Epithelial cell of esophagus (primary cell): ENCODE data around the gene C1QTNF1.
A peak's percentile ranks its signal among the peaks of the same experiment; 100 is the strongest.

Experiments
- DNase-seq: peaks from one replicate; pipeline ENCODE4 v3.0.0; 2010; ENCODE audit warnings: low read depth
- H3K4me3 ChIP-seq: 2 replicates; pipeline ENCODE4 v1.5.1; 2011; ENCODE audit warnings: mild to moderate bottlenecking, low read length, control low read depth
- TF ChIP-seq, protein P1 (sequence below): IDR thresholded peaks from 2 replicates; pipeline ENCODE4 v1.5.1; 2011; ENCODE audit warnings: low read depth, mild to moderate bottlenecking, low read length, control low read depth, inconsistent platforms; ENCODE audit not compliant: insufficient read depth; ENCODE audit errors: missing control alignments

Gene C1QTNF1

DNA sequence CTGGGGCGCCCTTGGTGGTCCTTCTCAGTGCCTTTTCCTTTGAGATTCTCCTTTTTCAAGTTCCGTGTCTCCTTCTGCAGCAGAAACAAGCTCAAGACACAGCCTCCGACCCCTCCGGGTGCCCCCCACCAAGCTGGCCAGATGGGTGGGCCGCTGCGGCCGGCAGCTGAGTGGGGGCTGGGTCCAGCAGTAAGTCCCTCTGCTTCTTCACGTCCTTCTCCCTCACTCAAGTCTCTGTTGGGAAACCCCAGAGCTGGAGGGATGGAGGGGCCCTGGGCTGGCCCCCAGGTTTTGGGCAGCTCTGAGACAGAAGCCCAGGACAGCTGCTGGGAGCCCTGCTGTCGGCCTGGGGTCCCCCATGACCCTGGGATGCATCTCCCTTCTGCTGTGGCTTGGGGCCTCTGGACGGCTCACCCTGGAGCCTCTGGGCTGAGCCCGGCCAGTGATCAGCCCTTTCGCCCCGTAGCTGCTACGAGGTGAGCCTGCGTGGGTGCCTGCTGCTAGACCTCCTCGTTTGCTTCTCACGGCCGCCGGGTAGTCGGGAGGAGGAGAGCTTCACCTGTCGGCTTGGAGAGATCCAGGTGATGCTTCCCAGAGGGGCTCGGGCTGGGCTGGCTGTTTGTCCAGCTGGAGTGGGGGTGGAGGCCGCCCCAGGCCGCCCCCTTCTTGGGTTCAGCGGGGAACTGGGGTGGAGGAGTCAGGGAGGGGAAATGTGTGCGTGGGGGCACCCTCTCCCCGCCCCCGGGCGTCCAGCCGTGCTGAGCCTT is 61.4 kb downstream of the C1QTNF1 start:
- TF ChIP-seq, protein P1, sequence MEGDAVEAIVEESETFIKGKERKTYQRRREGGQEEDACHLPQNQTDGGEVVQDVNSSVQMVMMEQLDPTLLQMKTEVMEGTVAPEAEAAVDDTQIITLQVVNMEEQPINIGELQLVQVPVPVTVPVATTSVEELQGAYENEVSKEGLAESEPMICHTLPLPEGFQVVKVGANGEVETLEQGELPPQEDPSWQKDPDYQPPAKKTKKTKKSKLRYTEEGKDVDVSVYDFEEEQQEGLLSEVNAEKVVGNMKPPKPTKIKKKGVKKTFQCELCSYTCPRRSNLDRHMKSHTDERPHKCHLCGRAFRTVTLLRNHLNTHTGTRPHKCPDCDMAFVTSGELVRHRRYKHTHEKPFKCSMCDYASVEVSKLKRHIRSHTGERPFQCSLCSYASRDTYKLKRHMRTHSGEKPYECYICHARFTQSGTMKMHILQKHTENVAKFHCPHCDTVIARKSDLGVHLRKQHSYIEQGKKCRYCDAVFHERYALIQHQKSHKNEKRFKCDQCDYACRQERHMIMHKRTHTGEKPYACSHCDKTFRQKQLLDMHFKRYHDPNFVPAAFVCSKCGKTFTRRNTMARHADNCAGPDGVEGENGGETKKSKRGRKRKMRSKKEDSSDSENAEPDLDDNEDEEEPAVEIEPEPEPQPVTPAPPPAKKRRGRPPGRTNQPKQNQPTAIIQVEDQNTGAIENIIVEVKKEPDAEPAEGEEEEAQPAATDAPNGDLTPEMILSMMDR = no peak
- H3K4me3 ChIP-seq = no peak overlapping the region
- no peak for DNase-seq

DNA sequence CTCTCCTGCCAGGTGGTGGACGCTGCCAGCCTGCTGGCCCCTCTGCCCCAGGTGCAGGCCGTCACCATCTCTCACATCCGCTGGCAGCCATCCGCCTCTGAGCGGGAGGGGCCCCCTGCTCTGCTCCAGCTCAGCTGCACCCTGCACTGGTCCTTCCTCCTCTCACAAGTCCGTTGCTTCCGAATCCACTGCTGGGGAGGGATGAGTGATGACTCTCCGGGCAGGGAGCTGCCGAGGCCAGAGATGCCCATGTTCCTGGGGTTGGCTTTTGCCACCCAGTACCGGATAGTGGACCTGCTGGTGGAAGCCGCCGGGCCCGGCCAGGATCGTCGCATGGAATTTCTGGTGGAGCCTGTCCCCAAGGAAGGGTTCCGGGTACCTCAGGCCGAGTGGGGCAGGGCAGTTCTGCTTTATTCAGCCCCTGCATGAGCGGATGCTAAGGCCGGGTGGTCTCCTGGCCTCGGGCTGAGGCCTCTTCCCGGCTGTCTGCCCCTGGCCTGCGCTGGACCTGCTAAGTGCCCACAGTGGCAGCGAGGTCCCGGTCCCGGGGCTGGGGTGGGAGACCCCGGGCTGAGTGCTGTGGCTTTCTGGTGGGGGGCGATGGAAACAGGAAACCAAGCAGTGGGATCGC is 62.1 kb downstream of the C1QTNF1 start:
- H3K4me3 ChIP-seq = no peak overlapping the region
- DNase-seq = no peak
- TF ChIP-seq, protein P1 = no peak

DNA sequence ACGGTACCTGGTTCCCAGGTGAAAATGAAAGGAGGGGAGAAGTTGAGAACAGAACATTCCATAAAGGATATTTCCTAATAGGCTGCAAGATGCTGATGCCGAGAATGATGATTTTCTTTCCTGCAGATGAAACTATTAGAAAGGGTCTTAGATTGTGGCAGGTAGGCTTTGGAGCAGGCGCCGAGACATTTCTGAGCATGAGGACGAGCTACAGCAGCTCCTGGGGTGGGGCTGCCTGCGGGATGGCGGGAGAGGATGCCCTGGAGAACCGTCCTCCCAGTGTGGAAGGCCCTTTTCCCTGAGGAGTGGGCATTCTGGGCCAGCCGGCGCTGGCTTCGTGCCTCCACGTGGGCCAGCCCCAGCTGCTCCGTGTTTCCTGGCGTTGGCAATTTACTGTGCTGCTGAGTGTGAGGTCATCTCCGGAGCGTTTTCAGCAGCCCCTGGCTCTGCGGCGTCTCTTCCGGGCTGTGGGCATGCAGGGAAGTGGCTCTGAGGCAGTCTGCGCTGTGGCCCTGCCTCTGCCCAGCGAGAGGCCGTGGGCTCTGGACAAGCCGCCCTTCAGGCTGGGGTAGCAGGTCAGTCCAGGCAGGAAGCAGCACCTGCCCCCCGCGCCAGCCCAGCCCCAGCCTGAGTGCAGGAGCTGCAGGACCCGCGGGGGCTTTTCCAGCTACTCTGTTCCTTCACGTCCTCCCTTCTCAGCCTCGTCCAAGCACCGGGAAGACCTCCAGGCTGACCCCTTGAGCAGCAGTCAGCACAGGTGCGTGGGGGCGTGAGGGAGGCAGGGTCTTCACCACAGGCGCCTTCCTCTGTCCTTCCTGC is 62.8 kb downstream of the C1QTNF1 start:
- H3K4me3 ChIP-seq = no peak overlapping the region
- DNase-seq = no peak
- TF ChIP-seq, protein P1 = no peak

DNA sequence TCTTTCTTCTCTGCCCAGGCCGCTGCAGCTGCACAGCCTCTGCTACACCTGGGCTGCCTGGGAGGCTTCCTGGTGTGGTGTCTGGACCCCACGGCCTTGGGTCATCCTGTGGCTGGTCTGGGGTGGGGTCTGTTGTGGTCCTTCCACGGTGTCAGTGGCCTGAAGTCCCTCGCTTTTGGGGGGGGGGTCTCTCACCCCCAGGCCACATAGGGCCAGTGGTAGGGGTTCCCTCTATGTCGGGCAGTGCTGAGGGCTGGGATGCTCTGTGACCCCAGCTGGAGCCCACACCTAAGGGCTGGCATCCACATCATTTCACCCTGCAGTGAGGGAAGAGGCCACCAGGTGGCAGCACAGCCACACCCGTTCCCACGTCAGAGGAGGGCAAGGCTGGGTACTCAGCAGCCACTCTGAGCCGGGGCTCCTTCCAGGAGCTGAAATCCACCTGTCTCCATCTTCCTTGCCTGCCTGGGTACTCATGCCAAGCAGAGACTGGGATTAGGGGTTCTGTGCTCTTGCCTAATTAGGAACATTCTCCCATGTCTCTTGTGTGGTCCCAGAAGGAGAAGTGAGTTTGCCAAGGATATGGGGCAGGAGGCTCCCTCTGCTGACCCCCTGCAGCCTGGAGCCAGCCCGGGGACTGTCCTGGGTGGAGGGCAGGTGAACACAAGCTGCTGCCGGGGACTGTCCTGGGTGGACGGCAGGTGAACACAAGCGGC is 63.6 kb downstream of the C1QTNF1 start:
- DNase-seq = peak; percentile 57
- H3K4me3 ChIP-seq = no peak overlapping the region
- TF ChIP-seq, protein P1 = peak; percentile 90

DNA sequence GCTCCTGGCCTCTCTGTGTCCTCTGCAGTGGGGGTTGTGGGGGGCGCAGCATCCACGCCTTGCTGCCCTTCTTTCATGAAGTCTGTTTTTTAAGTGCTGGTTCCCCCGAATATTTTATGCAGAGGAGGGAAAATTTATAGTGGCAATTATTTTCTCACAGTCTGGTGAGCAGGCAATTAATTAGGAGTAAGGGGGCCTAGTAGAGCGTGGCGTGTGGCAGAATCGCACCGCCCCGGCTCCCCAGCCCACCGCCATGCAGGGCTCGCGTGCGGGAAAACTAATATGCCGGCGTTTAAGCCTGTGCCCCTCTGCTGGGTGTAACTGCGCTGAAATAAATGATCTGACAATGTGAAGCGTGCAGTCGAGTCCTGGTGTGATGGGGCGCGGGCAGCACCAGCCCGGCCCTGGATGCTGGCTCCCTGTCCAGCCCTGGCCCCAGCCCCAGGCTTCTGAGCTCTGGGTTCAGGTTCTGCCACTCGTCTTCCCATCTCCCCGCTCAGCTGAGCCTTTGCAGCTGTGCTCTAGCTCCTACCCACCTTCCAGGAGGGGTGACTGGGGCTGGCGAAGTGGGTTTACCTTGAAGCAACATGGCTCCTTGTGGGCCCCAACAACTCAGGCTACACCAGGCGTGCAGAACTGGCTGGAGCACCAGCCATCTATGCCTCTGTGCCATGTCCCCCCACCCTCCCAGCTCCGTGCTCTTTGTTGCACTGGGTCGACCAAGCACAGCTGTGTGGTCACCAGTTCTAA is 64.5 kb downstream of the C1QTNF1 start:
- H3K4me3 ChIP-seq = no peak overlapping the region
- TF ChIP-seq, protein P1 = no peak
- DNase-seq = no peak

DNA sequence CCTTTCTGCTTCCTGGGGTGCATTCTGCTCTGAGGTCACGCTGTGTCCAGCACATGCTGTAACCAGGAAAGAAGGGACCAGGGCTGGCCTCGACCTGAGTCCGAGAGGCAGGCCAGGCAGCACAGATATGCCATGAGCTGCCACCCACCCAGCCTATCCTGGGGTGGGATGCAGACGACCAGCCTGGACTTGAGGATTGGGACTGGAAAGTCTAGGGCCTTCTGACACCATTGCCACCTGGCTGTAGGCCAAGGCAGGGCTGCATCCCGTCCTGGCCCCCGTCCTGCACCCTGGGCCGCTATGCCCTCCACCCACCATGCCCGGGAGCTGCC is 65.0 kb downstream of the C1QTNF1 start:
- no peak overlapping the region for H3K4me3 ChIP-seq
- no peak for DNase-seq
- TF ChIP-seq, protein P1 = no peak
